Upper lobe of left lung (tissue), 4 donors: Measurements from ENCODE around the gene BRF1.
"Not testable (repeated sequence)": the region's sequence is repeated elsewhere in the genome, so short reads cannot be mapped to it uniquely, and the experiment has no call there.

ENCODE experiments used
- POLR2A ChIP-seq, 4 donors: fragments of 450-650 bp; IDR thresholded peaks; one replicate each; pipeline ENCODE4 v1.5.1; 2016 to 2017; ENCODE audit warnings: antibody characterized with exemption in 4 of 4, mild to moderate bottlenecking in 2 of 4
- POLR2AphosphoS5 ChIP-seq, 2 donors: sonication (generic); formaldehyde crosslinking; IDR thresholded peaks; one replicate each; pipeline ENCODE4 v1.5.1; 2017; ENCODE audit warnings: antibody characterized with exemption in 2 of 2
- TF ChIP-seq, protein P1 (sequence below), 6 experiments: fragments of 450-650 bp in 4 of 6; fragments of 200-600 bp in 2 of 6; sonication (generic) in 2 of 6; IDR thresholded peaks; one replicate each; pipeline ENCODE4 v1.5.1; 2016 to 2019; ENCODE audit warnings: antibody characterized with exemption in 6 of 6

- TF ChIP-seq, protein P1, sequence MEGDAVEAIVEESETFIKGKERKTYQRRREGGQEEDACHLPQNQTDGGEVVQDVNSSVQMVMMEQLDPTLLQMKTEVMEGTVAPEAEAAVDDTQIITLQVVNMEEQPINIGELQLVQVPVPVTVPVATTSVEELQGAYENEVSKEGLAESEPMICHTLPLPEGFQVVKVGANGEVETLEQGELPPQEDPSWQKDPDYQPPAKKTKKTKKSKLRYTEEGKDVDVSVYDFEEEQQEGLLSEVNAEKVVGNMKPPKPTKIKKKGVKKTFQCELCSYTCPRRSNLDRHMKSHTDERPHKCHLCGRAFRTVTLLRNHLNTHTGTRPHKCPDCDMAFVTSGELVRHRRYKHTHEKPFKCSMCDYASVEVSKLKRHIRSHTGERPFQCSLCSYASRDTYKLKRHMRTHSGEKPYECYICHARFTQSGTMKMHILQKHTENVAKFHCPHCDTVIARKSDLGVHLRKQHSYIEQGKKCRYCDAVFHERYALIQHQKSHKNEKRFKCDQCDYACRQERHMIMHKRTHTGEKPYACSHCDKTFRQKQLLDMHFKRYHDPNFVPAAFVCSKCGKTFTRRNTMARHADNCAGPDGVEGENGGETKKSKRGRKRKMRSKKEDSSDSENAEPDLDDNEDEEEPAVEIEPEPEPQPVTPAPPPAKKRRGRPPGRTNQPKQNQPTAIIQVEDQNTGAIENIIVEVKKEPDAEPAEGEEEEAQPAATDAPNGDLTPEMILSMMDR (IDR thresholded peaks at IDR 0.05), result not testable (repeated sequence)
- TF ChIP-seq POLR2A, POLR2AphosphoS5 (IDR thresholded peaks at IDR 0.05): not testable (repeated sequence)
These were observed 11.9 kb downstream of the BRF1 start for GRCh38 chr14:105288936-105289335.
